ENCODE results near the gene SLC25A45. TPM values are rescaled to one million over a fixed set of nuclear protein-coding genes. Genes with fewer than 3 reads are reported as not detected.

SLC25A45 gene, protein sequence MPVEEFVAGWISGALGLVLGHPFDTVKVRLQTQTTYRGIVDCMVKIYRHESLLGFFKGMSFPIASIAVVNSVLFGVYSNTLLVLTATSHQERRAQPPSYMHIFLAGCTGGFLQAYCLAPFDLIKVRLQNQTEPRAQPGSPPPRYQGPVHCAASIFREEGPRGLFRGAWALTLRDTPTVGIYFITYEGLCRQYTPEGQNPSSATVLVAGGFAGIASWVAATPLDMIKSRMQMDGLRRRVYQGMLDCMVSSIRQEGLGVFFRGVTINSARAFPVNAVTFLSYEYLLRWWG
- total RNA-seq, result 14.7 TPM
- polyA plus RNA-seq (ENCODE audit: insufficient read depth, low read depth, low replicate concordance), result 4.1 TPM
- long read RNA-seq, donor 1, partial matches to known transcripts, result 0 of 1 reads
- long read RNA-seq, donor 1, other reads (novel, unspliced or antisense), result 0 of 1 reads
- long read RNA-seq, donor 2, result 0 reads
- long read RNA-seq, donor 3, partial matches to known transcripts, result 0 of 5 reads
- long read RNA-seq, donor 3, other reads (novel, unspliced or antisense), result 5 of 5 reads
- long read RNA-seq, donor 4, partial matches to known transcripts, result 0 of 11 reads
- long read RNA-seq, donor 4, other reads (novel, unspliced or antisense), result 11 of 11 reads
- long read RNA-seq, donor 5, result 0 reads
- long read RNA-seq, donor 6, partial matches to known transcripts, result 0 of 1 reads
- long read RNA-seq, donor 6, other reads (novel, unspliced or antisense), result 0 of 1 reads
- long read RNA-seq, donor 7, partial matches to known transcripts, result 0 of 5 reads
- long read RNA-seq, donor 7, other reads (novel, unspliced or antisense), result 5 of 5 reads
- long read RNA-seq, donor 8, partial matches to known transcripts, result 78 of 80 reads
- long read RNA-seq, donor 8, other reads (novel, unspliced or antisense), result 0 of 80 reads
- long read RNA-seq, donor 9, partial matches to known transcripts, result 0 of 1 reads
- long read RNA-seq, donor 9, other reads (novel, unspliced or antisense), result 0 of 1 reads
- long read RNA-seq, donor 10, result 0 reads

DNA sequence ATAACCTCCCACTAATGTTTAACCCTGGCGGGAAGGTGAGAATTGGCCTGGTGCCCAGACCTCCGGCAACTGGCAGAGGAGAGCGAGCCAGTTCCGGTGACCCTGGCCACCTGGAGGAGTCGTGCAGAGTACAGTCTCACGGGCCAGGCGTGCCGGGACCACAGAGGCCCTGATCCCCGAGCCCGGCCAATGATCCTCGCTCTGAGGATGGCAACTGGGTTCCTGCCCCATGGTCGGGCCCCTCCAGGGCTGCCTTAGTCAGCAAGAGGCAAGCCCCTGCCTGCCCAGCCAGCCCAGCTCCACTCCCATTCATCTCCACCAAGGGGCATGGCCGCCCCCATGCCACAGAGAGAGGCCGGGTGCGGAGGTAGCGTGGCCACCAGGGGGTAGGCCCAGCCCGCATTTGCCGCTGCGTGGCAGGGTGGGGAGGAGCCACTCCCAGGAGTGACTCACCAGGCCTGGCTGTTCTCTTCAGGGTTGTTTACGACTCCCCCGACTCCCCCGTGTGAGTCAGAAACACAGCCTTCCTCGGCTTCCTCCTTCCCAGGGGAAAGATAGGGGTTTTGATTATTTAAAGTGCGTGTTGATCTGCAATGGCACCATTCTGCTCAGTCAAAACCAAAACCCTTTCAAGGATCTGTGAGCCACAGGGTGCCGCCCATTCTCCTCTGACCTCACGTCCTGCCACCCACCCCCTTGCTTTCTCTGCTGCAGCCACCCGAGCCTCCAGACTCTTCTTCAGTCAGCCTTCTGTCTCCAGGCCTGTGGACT is at the start of gene SLC25A45:
SLC25A45 (minus strand) TSS at position 614 of the 771 bp plus-strand sequence. CDS start 695 bp downstream, outside the sequence.
- peak within 1 kb of the TSS; percentile 94 to 100 for H3K27ac ChIP-seq (ENCODE audit: low read depth in 2 of 2, low read length in 2 of 2)

DNA sequence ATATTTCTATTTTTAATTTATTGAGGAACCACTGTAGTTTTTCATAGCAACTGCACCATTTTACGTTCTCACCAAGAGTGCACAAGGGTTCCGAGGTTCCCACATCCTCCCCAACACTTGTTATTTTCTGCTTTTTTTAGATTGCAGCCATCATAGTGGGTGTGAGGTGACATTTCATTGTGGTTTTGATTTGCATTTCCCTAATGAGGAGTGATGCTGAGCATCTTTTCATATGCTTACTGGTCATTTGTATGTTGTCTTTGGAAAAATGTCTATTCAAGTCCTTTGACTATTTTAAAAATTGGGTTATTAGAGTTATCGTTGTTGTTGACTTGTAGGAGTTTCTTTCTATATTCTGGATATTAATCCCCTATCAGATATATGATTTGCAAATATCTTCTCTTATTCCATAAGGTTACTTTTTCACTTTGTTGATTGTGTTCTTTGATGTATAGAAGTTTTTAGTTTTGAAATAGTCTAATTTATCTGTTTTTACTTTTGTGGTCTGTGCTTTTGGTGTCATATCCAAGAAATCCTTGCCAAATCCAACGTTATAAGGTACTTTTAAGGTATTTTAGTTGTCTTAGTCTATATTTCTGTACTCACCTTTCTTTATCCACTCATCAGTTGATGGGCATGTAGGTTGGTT is 49.1 kb upstream of the SLC25A45 start:
- peak overlapping the region in 2 of 3 donors; percentile 10 to 39 for H3K4me3 ChIP-seq (ENCODE audit: low read length in 3 of 3)
- TF ChIP-seq, protein P1, sequence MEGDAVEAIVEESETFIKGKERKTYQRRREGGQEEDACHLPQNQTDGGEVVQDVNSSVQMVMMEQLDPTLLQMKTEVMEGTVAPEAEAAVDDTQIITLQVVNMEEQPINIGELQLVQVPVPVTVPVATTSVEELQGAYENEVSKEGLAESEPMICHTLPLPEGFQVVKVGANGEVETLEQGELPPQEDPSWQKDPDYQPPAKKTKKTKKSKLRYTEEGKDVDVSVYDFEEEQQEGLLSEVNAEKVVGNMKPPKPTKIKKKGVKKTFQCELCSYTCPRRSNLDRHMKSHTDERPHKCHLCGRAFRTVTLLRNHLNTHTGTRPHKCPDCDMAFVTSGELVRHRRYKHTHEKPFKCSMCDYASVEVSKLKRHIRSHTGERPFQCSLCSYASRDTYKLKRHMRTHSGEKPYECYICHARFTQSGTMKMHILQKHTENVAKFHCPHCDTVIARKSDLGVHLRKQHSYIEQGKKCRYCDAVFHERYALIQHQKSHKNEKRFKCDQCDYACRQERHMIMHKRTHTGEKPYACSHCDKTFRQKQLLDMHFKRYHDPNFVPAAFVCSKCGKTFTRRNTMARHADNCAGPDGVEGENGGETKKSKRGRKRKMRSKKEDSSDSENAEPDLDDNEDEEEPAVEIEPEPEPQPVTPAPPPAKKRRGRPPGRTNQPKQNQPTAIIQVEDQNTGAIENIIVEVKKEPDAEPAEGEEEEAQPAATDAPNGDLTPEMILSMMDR (IDR thresholded peaks at IDR 0.05; ENCODE audit: borderline replicate concordance, extremely low read depth, insufficient read depth), result no peak
- FAIRE-seq (no peak), DNase-seq (no peak)
- intact Hi-C loops (cut with DNase I), result no loop called here
- peak overlapping the region; percentile 19 to 59 for H3K27ac ChIP-seq (ENCODE audit: low read depth in 2 of 2, low read length in 2 of 2)
- no peaks in the 10 kb centered on the region for H3K27me3 ChIP-seq (ENCODE audit: control insufficient read depth, insufficient read depth, low read length)
- peak overlapping the region in 2 of 3 donors; percentile 14 to 52 for H3K9ac ChIP-seq (ENCODE audit: low read length in 3 of 3)
- H3K9me3 ChIP-seq (ENCODE audit: control insufficient read depth in 2 of 3, insufficient read depth in 1 of 3, low read length in 3 of 3), result no peaks in the 10 kb centered on the region
- peaks cover 3 to 35% (median 20%) of the 10 kb centered on the region in 3 donors for H3K36me3 ChIP-seq (ENCODE audit: control insufficient read depth in 2 of 3, insufficient read depth in 3 of 3, low read length in 3 of 3)
- peaks cover 0 to 38% (median 36%) of the 10 kb centered on the region in 3 donors for H3K4me1 ChIP-seq (ENCODE audit: control insufficient read depth in 2 of 3, insufficient read depth in 2 of 3, low read depth in 1 of 3, low read length in 3 of 3)

More for the DNA sequence above, at the start of gene SLC25A45:
- H3K9me3 ChIP-seq (ENCODE audit: control insufficient read depth in 2 of 3, insufficient read depth in 1 of 3, low read length in 3 of 3), result no peaks in the 10 kb centered on the region
- peak; percentile 90 to 98 (median 93) for DNase-seq
- H3K4me3 ChIP-seq (ENCODE audit: low read length in 3 of 3), result peak within 1 kb of the TSS; percentile 37 to 62 (median 42)
- H3K4me1 ChIP-seq (ENCODE audit: control insufficient read depth in 2 of 3, insufficient read depth in 2 of 3, low read depth in 1 of 3, low read length in 3 of 3), result peaks cover 0 to 75% (median 61%) of the 10 kb centered on the region in 3 donors
- no peak for FAIRE-seq
- TF ChIP-seq, protein P1 (IDR thresholded peaks at IDR 0.05; ENCODE audit: borderline replicate concordance, extremely low read depth, insufficient read depth), result peak; percentile 56
- no peaks in the 10 kb centered on the region for H3K27me3 ChIP-seq (ENCODE audit: control insufficient read depth, insufficient read depth, low read length)
- H3K36me3 ChIP-seq (ENCODE audit: control insufficient read depth in 2 of 3, insufficient read depth in 3 of 3, low read length in 3 of 3), result no peaks in the 10 kb centered on the region
- intact Hi-C loops (cut with DNase I), result no loop called here
- H3K9ac ChIP-seq (ENCODE audit: low read length in 3 of 3), result peak within 1 kb of the TSS; percentile 2 to 86 (median 71)

Data from kidney (tissue), 22 donors.